Activated T-helper 9 cell treated with anti-CD3 and anti-CD28 coated beads, Interleukin-2, amount 50 U/mL, for 16 hours (primary cell): ENCODE results near the gene HAVCR1.
"Not testable (repeated sequence)": the region's sequence is repeated elsewhere in the genome, so short reads cannot be mapped to it uniquely, and the experiment has no call there.

Experiments used
- DNase-seq: peaks from one replicate; pipeline ENCODE4 v3.0.0-alpha.2; 2020; ENCODE audit warnings: low read depth

HAVCR1 gene

DNA sequence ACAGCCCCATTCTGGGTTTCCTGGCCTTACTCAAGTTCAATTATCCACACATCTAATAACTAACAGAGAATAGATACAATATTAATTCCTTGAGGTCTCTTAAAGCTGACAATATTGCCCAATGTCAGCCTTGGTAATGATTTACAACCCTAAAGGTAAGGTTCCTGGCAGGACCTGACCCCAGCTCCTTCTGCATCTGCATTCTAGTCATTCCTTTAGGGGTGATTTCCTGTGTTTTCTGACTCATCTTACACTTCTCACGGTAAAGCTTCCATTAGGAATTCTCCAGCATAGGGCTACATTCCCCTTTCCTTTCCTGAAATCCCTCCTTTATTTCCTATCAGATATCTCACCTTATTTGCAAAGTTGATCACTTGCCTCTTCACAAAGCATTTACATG lies 9.3 kb downstream of the HAVCR1 start:
- no peak for DNase-seq

GRCh38 chr5:157047898-157048297 lies 11.0 kb downstream of the HAVCR1 start:
- no peak for DNase-seq

GRCh38 chr5:157047016-157047415 lies 11.9 kb downstream of the HAVCR1 start:
- DNase-seq = not testable (repeated sequence)

DNA sequence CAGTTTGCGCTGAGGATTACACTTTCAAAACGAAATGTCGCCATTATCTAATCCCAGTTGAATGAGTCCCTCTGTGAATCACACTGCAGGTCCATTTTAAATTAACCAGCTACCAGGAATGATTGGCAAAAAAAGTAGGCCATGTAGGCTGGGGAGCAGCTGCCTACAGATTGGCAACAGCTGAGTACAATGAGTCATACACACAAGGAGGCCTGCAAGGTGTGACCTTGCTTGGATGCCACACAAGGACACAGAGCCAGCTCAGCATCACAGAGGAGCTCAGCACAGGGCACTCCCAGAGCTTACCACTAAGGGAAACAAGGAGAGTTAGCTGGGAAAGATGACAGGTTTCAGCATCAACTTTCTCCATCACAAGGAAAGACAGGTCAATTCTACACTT lies 12.9 kb downstream of the HAVCR1 start:
- no peak for DNase-seq

GRCh38 chr5:157045601-157046000 lies 13.3 kb downstream of the HAVCR1 start:
- DNase-seq = no peak

DNA sequence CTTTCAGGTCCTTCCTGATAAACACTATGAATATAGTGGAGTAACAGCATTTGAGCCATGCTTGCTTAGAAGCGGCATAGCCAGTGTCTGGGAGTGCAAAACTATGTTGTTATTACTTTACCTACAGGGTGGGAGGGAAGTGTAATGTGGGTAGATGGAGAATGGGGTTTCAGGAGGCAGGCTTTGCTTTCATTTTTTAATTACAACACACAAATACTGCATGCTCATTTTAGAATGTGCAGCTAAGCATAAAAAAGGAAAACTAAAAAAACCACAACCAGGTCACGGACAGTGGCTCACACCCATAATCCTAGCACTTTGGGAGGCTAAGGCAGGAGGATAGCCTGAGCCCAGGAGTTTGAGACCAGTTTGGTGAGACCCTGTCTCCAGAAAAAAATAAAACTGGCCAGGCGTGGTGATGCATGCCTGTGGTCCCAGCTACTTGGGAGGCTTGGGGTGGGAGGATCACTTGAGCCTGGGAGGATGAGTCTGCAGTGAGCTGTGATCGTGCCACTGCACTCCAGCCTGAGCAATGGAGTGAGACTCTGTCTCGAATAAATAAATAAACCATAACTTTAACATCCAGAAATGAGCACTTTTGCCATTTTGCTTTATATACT lies 20.2 kb downstream of the HAVCR1 start:
- no peak for DNase-seq

DNA sequence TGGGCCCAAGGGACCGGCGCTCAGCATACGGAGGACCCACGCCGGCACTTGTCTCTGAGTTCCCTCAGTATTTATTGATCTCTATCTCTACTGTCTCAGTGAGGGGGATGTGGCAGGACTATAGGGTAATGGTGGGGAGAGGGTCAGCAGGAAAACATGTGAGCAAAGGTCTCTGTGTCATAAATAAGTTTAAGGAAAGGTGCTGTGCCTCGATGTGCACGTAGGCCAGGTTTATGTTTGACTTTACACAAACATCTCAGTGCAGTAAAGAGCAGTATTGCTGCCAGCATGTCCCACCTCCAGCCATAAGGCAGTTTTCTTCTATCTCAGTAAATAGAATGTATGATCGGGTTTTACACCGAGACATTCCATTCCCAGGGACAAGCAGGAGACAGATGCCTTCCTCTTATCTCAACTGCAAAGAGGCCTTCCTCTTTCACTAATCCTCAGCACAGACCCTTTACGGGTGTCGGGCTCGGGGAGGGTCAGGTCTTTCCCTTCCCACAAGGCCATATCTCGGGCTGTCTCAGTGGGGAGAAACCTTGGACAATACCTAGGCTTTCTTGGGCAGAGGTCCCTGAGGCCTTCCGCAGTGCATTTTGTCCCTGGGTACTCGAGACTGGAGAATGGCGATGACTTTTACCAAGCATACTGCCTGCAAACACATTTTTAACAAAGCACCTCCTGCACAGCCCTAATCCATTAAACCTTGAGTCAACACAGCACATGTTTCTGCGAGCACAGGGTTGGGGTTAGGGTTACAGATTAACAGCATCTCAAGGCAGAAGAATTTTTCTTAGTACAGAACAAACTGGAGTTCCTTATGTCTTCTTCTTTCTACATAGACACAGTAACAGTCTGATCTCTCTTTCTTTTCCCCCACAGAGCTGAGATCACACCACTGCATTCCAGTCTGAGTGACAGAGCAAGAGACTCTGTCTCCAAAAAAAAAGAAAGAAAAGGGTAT lies 24.5 kb downstream of the HAVCR1 start:
- not testable (repeated sequence) for DNase-seq

- DNase-seq = no peak
Measured at GRCh38 chr5:157033071-157033583, 25.8 kb downstream of the HAVCR1 start.

DNA sequence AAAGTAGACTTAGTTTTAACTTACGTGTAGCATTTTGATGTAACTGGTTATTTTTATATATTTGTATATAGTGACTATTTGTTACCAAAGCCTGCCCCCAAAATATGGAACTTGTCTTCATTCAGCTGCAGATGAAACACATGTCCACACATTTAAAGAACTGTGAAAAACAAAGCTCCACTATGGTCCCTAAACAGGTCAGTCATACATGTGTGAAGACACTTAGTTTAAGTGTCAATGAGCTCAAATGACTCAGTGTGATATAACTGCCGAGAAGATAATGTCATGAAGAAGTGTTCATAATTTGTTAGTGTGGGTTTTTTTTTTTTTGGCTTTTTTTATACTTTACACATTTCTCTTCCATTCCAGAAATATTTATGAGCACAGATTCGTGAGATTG lies 28.2 kb downstream of the HAVCR1 start:
- no peak for DNase-seq

- DNase-seq = no peak
Measured at GRCh38 chr5:157029457-157029856, 29.5 kb downstream of the HAVCR1 start.

DNA sequence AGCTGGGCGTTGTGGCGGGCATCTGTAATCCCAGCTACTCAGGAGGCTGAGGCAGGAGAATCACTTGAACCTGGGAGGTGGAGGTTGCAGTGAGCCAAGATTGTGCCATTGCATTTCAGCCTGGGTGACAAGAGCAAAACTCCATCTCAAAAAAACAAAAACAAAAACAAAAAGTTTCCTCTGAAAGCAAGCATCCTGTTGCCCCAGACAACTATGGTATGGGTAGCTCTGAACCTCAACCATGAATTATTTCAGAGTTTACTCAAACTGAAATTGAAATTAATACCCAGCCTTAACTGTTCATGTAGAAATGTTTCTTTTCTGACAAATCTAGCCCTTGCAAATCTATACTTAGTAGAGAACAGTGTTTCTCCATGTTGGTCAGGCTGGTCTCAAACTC lies 31.3 kb downstream of the HAVCR1 start:
- not testable (repeated sequence) for DNase-seq

- DNase-seq = no peak
Measured at GRCh38 chr5:157026789-157027424, 32.0 kb downstream of the HAVCR1 start.

DNA sequence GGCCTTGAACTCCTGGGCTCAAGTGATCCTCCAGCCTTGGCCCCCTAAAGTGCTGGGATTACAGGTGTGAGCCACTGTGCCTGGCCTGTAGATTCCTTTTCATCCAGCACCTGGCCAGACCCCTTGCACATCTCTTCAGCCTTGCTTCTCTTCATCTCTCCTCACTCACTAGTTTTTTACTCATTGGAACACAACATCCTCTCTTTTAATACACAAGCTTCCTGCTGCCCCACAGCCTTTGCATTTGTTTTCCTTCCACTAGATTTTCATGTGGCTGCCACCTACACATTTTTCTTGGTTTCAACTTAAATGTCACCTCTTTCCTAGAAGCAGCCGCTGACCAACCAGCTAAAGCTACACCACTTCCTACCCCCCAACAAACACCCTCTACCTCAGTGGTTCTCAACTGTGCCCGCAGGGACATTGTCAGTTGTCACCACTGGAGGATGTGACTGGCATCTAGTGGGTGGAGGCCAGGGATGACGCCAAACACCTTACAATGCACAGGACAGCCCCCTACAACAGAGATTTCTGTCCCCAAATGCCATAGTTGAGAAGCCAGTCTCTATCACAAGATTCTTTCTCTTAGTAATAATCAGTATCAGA lies 33.7 kb downstream of the HAVCR1 start:
- peak; percentile 31 for DNase-seq

DNA sequence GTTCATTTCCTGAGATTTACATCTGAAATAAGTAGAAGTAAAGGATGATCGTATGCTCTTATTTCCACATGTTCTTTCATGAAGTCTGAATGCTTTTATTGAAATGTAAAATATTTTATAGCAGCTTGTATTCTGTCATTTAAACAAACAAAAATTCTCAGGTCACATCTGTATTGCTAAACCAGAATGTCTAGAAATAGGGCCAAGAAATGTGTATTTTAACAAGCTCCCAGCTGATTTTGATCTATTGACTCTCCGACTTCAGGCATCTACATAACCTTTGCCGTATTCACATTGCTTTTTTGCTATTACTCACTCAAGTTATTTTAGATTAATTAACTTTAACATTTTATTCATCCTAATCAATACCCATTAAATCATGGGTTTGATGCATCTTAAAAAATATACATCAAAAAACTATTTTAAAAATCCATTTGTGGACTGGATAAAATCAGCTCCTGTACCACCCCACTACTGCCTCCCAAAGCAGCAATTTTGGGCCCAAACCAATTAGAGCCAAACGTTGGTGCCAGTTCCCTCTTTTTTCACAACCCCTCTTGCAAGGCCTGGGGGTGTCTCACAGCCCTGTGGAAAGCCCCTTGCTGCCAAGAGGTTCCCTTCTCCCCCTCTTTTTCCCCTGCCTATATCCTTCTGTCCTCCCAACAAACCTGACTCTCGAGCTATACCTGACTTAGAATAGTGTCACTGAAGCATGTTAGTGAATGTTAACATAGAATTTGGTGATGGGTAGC lies 34.5 kb downstream of the HAVCR1 start:
- DNase-seq = no peak

- no peak for DNase-seq
Measured at GRCh38 chr5:157022024-157022423, 36.9 kb downstream of the HAVCR1 start.

GRCh38 chr5:157020511-157021222 lies 38.2 kb downstream of the HAVCR1 start:
- DNase-seq = no peak

GRCh38 chr5:157020002-157020401 lies 38.9 kb downstream of the HAVCR1 start:
- DNase-seq = no peak

GRCh38 chr5:157014143-157014542 lies 44.8 kb downstream of the HAVCR1 start:
- DNase-seq = not testable (repeated sequence)

DNA sequence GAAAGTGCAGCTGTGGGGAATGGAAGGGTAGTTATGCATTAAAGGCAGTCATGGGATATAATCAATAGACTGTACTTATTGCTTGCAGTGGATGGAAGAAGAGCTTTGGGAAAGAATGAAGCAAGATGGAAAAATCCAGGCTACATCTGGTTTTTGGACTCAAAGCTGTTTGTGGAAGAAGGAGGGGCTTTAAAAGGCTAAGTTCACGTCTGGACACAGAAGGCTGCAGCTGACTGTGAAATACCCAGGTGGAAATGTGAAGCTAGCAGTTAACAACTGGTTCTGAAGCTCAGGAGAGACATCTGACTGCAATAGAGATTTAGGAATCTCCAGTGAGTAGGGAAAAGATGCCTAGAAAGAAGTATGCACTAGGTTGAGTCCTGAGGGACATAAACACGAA lies 52.7 kb downstream of the HAVCR1 start:
- DNase-seq = no peak

- no peak for DNase-seq
Measured at GRCh38 chr5:157004893-157005551, 53.9 kb downstream of the HAVCR1 start.
